ENCODE results near the gene WDR5B. TPM values are rescaled to one million over a fixed set of nuclear protein-coding genes. Genes with fewer than 3 reads are reported as not detected.

The WDR5B gene
- total and polyA plus RNA-seq, 8 donors: 2.3 to 5.4 (median 3.3) TPM

DNA sequence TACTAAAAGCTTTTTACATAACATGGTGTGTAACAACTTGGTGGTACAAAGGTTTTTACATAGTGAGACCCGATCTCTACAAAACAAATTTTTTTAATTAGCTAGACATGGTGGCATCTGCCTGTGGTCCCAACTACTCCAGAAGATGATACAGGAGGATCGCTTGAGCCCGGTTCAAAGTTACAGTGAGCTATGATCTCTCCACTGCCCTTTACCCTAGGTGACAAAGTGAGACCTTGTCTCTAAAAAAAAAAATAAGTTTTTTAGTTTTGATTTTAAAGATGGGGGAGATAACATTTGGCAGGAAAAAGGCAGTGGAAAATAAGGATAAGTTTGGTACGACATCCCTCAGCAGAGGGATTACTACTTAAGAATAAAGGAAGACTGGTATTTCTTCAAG, 26.0 kb downstream of the WDR5B start:
- FAIRE-seq: no peak
- Histone ChIP-seq H3K4me3 (no peak overlapping the region), H3K36me3 (no peaks in the 10 kb centered on the region), H3K4me1 (peaks cover 34 to 54% (median 53%) of the 10 kb centered on the region in 3 donors), H3K9me3 (no peaks in the 10 kb centered on the region), H3K27me3 (no peaks in the 10 kb centered on the region), H3K27ac (peak overlapping the region in 2 of 4 donors; percentile 64 to 77)
- ATAC-seq: no peak
- intact Hi-C loops (cut with DNase I): loop anchor here in 1 of 3 donors (10.0 kb wide), 1 partner anchor 295 kb away; the partner anchor contains the start of gene PARP14
- no peak for TF ChIP-seq CTCF (IDR thresholded peaks at IDR 0.05)
- DNase-seq: no peak
- 46 to 51% methylated on average over 4 of the region's 4 CpGs for WGBS, 2 donors

- no peaks in the 10 kb centered on the region for H3K9me3 ChIP-seq
- FAIRE-seq: no peak
- H3K4me1 ChIP-seq: peaks cover 27 to 48% (median 47%) of the 10 kb centered on the region in 3 donors
- H3K36me3 ChIP-seq: no peaks in the 10 kb centered on the region
- no peak for ATAC-seq
- intact Hi-C loops (cut with DNase I): no loop called here
- H3K27ac ChIP-seq: no peak overlapping the region
- H3K27me3 ChIP-seq: no peaks in the 10 kb centered on the region
- no peak for TF ChIP-seq CTCF (IDR thresholded peaks at IDR 0.05)
- DNase-seq: no peak
- no peak overlapping the region for H3K4me3 ChIP-seq
These were observed 26.7 kb downstream of the WDR5B start for GRCh38 chr3:122389197-122389596.

- no peaks in the 10 kb centered on the region for H3K36me3 ChIP-seq
- no peaks in the 10 kb centered on the region for H3K27me3 ChIP-seq
- H3K4me3 ChIP-seq: no peak overlapping the region
- H3K4me1 ChIP-seq: peaks cover 13 to 35% (median 34%) of the 10 kb centered on the region in 3 donors
- FAIRE-seq: no peak
- no peak overlapping the region for H3K27ac ChIP-seq
- no peaks in the 10 kb centered on the region for H3K9me3 ChIP-seq
- intact Hi-C loops (cut with DNase I): no loop called here
- ATAC-seq: no peak
- 43 to 48% methylated on average over 3 of the region's 3 CpGs for WGBS, 2 donors
- TF ChIP-seq CTCF (IDR thresholded peaks at IDR 0.05): no peak
- no peak for DNase-seq
These were observed 28.2 kb downstream of the WDR5B start for GRCh38 chr3:122387709-122388108.

- DNase-seq (peak; percentile 94 to 98 (median 95)), ATAC-seq (peak; percentile 92 to 97 (median 94)), FAIRE-seq (no peak)
- Histone ChIP-seq H3K27ac (peak within 1 kb of the TSS; percentile 74 to 96 (median 92)), H3K4me3 (peak within 1 kb of the TSS; percentile 69 to 82 (median 74)), H3K27me3 (no peaks in the 10 kb centered on the region), H3K9me3 (no peaks in the 10 kb centered on the region), H3K4me1 (peaks cover 7 to 14% (median 13%) of the 10 kb centered on the region in 3 donors), H3K36me3 (no peaks in the 10 kb centered on the region)
- intact Hi-C loops (cut with DNase I): no loop called here
- 0% methylated on average over 52 of the region's 52 CpGs for WGBS, 2 donors
- TF ChIP-seq CTCF (IDR thresholded peaks at IDR 0.05): peak; percentile 19 to 40 (median 28)
These were observed 31.8 kb downstream of the WDR5B start, which contains the start of gene FAM162A for GRCh38 chr3:122383771-122384697. FAM162A (plus strand) TSS chr3:122384182; CDS start chr3:122384266, 84 bp downstream.
